GM23338 (cell line): Measurements from ENCODE around the gene SELE. TPM values are rescaled to one million over a fixed set of nuclear protein-coding genes. Genes with fewer than 3 reads are reported as not detected.
A peak's percentile ranks its signal among the peaks of the same experiment; 100 is the strongest.

Experiments
- ATAC-seq: fragments of 200-7000 bp; cut with Tn5 transposase; 3 replicates; pipeline ENCODE4 v1.9.1; 2020
- DNase-seq: peaks from one replicate; pipeline ENCODE4 v3.0.0-alpha.2; 2015; ENCODE audit warnings: low spot score
- H2AFZ ChIP-seq: fragments of 200-600 bp; sonication (generic); 2 replicates; pipeline ENCODE4 v1.8.0; 2016; ENCODE audit warnings: antibody characterized with exemption, mild to moderate bottlenecking, moderate library complexity
- H3F3A ChIP-seq: fragments of 200-600 bp; sonication (generic); replicated peaks from 2 replicates; pipeline ENCODE4 v1.8.0; 2017; ENCODE audit warnings: antibody characterized with exemption, mixed run types, low read depth
- H3K27ac ChIP-seq: fragments of 200-600 bp; sonication (generic); 2 replicates; pipeline ENCODE4 v1.6.1; 2016; ENCODE audit warnings: low read depth
- H3K27me3 ChIP-seq: fragments of 200-600 bp; sonication (generic); 2 replicates; pipeline ENCODE4 v1.8.0; 2016; ENCODE audit warnings: mild to moderate bottlenecking, mixed run types, moderate library complexity; ENCODE audit not compliant: insufficient read depth
- H3K36me3 ChIP-seq: fragments of 200-600 bp; sonication (generic); 2 replicates; pipeline ENCODE4 v1.8.0; 2016; ENCODE audit warnings: mild to moderate bottlenecking; ENCODE audit not compliant: insufficient read depth
- H3K4me1 ChIP-seq: fragments of 200-600 bp; sonication (generic); 2 replicates; pipeline ENCODE4 v1.8.0; 2016; ENCODE audit warnings: mild to moderate bottlenecking, moderate library complexity; ENCODE audit not compliant: insufficient read depth
- H3K4me2 ChIP-seq: fragments of 200-600 bp; sonication (generic); 2 replicates; pipeline ENCODE4 v1.7.1; 2017; ENCODE audit warnings: mixed run types
- H3K4me3 ChIP-seq: fragments of 200-600 bp; sonication (generic); 2 replicates; pipeline ENCODE4 v1.6.1; 2016; ENCODE audit warnings: mixed run types
- H3K79me2 ChIP-seq: fragments of 200-600 bp; sonication (generic); replicated peaks from 2 replicates; pipeline ENCODE4 v1.8.0; 2017; ENCODE audit warnings: mild to moderate bottlenecking; ENCODE audit not compliant: insufficient read depth
- H3K9me2 ChIP-seq: fragments of 200-600 bp; sonication (generic); 2 replicates; pipeline ENCODE4 v1.8.0; 2017; ENCODE audit not compliant: insufficient read depth
- H4K20me1 ChIP-seq: fragments of 200-600 bp; sonication (generic); replicated peaks from 2 replicates; pipeline ENCODE4 v1.8.0; 2017; ENCODE audit warnings: mild to moderate bottlenecking; ENCODE audit not compliant: insufficient read depth
- H3K27ac Mint-ChIP-seq: 2 replicates; pipeline ENCODE4 v1.8.0; 2020; ENCODE audit warnings: inconsistent platforms, mild to moderate bottlenecking, moderate library complexity, mixed read lengths
- H3K27me3 Mint-ChIP-seq: 3 replicates; pipeline ENCODE4 v1.8.0; 2022; ENCODE audit warnings: low read depth, mild to moderate bottlenecking, moderate library complexity, mixed read lengths, inconsistent platforms; ENCODE audit not compliant: insufficient read depth, poor library complexity
- H3K36me3 Mint-ChIP-seq: 3 replicates; pipeline ENCODE4 v1.8.0; 2021; ENCODE audit warnings: low read depth, mild to moderate bottlenecking, inconsistent platforms, moderate library complexity, mixed read lengths
- H3K4me1 Mint-ChIP-seq: 3 replicates; pipeline ENCODE4 v1.8.0; 2020; ENCODE audit warnings: mild to moderate bottlenecking, inconsistent platforms, mixed read lengths
- H3K4me3 Mint-ChIP-seq: 3 replicates; pipeline ENCODE4 v1.8.0; 2021; ENCODE audit warnings: moderate library complexity, mild to moderate bottlenecking, inconsistent platforms, mixed read lengths
- H3K9me3 Mint-ChIP-seq: 3 replicates; pipeline ENCODE4 v1.8.0; 2020; ENCODE audit warnings: moderate library complexity, mild to moderate bottlenecking, inconsistent platforms, mixed read lengths
- CREB1 ChIP-seq: fragments of 250-450 bp; sonication (Bioruptor Pico); IDR thresholded peaks from 2 replicates; pipeline ENCODE4 v1.5.0; 2020; ENCODE audit warnings: low read depth, mild to moderate bottlenecking, moderate library complexity
- CTCF ChIP-seq, 2 experiments: fragments of 200-600 bp in 1 of 2; sonication (generic) in 1 of 2; conservative IDR thresholded peaks; 2 replicates each; pipeline versions ENCODE4 v1.5.1 to v1.6.1; 2016 to 2017; ENCODE audit warnings: antibody characterized with exemption in 2 of 2, low read depth in 2 of 2, mild to moderate bottlenecking in 2 of 2, moderate library complexity in 1 of 2
- EZH2phosphoT487 ChIP-seq: fragments of 200-600 bp; sonication (generic); IDR thresholded peaks from one replicate; pipeline ENCODE4 v1.8.1; 2018; ENCODE audit warnings: antibody characterized with exemption; ENCODE audit not compliant: unreplicated experiment
- JUNB ChIP-seq: IDR thresholded peaks from one replicate; pipeline ENCODE4 v1.6.1; 2016; ENCODE audit warnings: antibody characterized with exemption; ENCODE audit not compliant: unreplicated experiment
- NANOG ChIP-seq: IDR thresholded peaks from 2 replicates; pipeline ENCODE4 v1.6.1; 2016; ENCODE audit warnings: antibody characterized with exemption, borderline replicate concordance
- POLR2AphosphoS5 ChIP-seq: IDR thresholded peaks from 2 replicates; pipeline ENCODE4 v1.6.1; 2016; ENCODE audit warnings: antibody characterized with exemption, low read depth
- ZNF114 ChIP-seq: fragments of 250-450 bp; sonication (Bioruptor Pico); IDR thresholded peaks from 2 replicates; pipeline ENCODE4 v1.5.0; 2020; ENCODE audit warnings: mild to moderate bottlenecking, moderate library complexity
- ZNF331 ChIP-seq: fragments of 250-450 bp; sonication (Bioruptor Pico); IDR thresholded peaks from 2 replicates; pipeline ENCODE4 v1.5.0; 2020; ENCODE audit warnings: low read depth, mild to moderate bottlenecking, moderate library complexity
- polyA plus RNA-seq: library from polyadenylated mRNA; unstranded; fragments of >200 nt; fragmentation: Nextera tagmentation; extraction: Ambion mirVana; gene quantifications from 2 replicates; pipeline ENCODE4 v1.2.1, GENCODE V29; 2016
- total RNA-seq: library from RNA; depleted of rRNA; stranded (reverse); fragments of >200 nt; shearing (Covaris generic); gene quantifications from 2 replicates; pipeline ENCODE4 v1.2.3, GENCODE V29; 2014
- TF ChIP-seq, protein P1 (sequence below): IDR thresholded peaks from 2 replicates; pipeline ENCODE4 v1.6.1; 2016; ENCODE audit warnings: antibody characterized with exemption
- TF ChIP-seq, protein P2 (sequence below): IDR thresholded peaks from one replicate; pipeline ENCODE4 v1.6.1; 2018; ENCODE audit warnings: antibody characterized with exemption; ENCODE audit not compliant: unreplicated experiment

Gene SELE
- total and polyA plus RNA-seq, 2 experiments from 2014 or later = not detected

DNA sequence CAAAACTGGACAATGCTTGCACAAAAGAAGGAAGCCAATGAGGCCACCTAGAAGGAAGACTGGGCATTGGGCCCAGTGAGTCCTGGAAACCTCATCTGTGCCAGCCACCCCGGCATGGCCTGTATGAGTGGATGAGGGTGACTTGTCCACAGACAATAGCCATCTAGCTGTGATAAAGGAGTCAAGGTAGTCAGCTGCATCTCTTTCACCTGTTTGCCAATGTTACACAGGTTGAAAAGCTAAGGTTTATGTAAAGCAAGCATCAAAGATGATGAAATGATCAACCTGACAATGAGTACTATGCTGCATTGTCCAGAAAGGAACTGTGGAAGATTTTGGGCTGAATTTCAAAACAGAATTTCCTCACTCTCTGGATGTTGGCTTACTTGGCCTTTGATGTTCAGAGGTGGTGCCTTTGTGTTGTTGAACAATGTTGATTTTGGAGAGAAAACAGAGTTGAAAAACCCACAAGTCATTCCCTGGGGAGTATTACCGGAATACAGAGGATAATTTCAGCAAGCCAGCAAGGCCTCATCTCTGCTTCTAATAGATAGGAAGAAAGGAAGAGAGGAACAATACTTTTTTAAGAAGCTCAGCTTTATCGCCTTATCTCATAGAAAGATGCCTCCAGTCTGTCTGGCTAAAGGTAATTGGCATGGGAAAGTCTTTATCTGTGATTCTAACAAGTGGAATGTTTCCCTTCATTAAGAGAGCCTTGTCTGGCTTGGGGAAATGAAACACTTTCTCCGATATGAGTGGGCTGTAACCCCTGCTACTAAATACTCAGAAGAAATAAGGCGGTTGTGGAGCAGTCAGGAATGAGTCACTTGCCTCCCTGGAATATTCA is 11.4 kb upstream of the SELE start:
- Mint-ChIP-seq H3K4me3 (no peak overlapping the region), H3K27me3 (peaks cover 2% of the 10 kb centered on the region), H3K27ac (no peak overlapping the region), H3K9me3 (no peaks in the 10 kb centered on the region), H3K36me3 (no peaks in the 10 kb centered on the region), H3K4me1 (peaks cover 25% of the 10 kb centered on the region)
- Histone ChIP-seq H3K79me2 (no peaks in the 10 kb centered on the region), H3K36me3 (no peaks in the 10 kb centered on the region), H4K20me1 (no peaks in the 10 kb centered on the region), H3K4me2 (0 out of 2 replicates have a peak overlapping the region, but pooled peaks have one; percentile 2), H3K9me2 (no peaks in the 10 kb centered on the region), H2AFZ (peak overlapping the region; percentile 15; the same call in 1 of the 2 replicates), H3K27ac (no peak overlapping the region), H3F3A (no peaks in the 10 kb centered on the region), H3K27me3 (no peaks in the 10 kb centered on the region), H3K4me3 (no peak overlapping the region), H3K4me1 (peaks cover 20% of the 10 kb centered on the region)
- TF ChIP-seq ZNF114 (CRISPR knock-in tag) (no peak), CREB1 (CRISPR knock-in tag) (no peak), JUNB (no peak), ZNF331 (CRISPR knock-in tag) (no peak), EZH2phosphoT487 (no peak), CTCF (conservative IDR thresholded peaks at IDR 0.05; ENCODE audit: low read depth in 2 of 2) (no peak)
- TF ChIP-seq, protein P1, sequence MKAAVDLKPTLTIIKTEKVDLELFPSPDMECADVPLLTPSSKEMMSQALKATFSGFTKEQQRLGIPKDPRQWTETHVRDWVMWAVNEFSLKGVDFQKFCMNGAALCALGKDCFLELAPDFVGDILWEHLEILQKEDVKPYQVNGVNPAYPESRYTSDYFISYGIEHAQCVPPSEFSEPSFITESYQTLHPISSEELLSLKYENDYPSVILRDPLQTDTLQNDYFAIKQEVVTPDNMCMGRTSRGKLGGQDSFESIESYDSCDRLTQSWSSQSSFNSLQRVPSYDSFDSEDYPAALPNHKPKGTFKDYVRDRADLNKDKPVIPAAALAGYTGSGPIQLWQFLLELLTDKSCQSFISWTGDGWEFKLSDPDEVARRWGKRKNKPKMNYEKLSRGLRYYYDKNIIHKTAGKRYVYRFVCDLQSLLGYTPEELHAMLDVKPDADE = no peak
- ATAC-seq (no peak), DNase-seq (no peak)

- peak; percentile 36; the same call in 2 of the 3 replicates for ATAC-seq
- no peak overlapping the region for H3K4me3 Mint-ChIP-seq
These were observed 8.0 kb upstream of the SELE start for GRCh38 chr1:169741666-169742394.

More at GRCh38 chr1:169741666-169742394, 8.0 kb upstream of the SELE start:
- Histone ChIP-seq H2AFZ (peak overlapping the region; percentile 49; the same call in 1 of the 2 replicates), H3K9me2 (no peaks in the 10 kb centered on the region), H3K79me2 (no peaks in the 10 kb centered on the region), H3K27ac (no peak overlapping the region), H3K4me2 (no peak overlapping the region), H3F3A (no peaks in the 10 kb centered on the region), H3K4me3 (no peak overlapping the region), H3K27me3 (no peaks in the 10 kb centered on the region), H3K36me3 (no peaks in the 10 kb centered on the region), H3K4me1 (peaks cover 20% of the 10 kb centered on the region), H4K20me1 (no peaks in the 10 kb centered on the region)
- no peak overlapping the region for H3K27ac Mint-ChIP-seq
- no peak for DNase-seq
- peaks cover 34% of the 10 kb centered on the region for H3K4me1 Mint-ChIP-seq
- no peaks in the 10 kb centered on the region for H3K36me3 Mint-ChIP-seq
- no peaks in the 10 kb centered on the region for H3K9me3 Mint-ChIP-seq
- H3K27me3 Mint-ChIP-seq = peaks cover 4% of the 10 kb centered on the region
- TF ChIP-seq ZNF331 (CRISPR knock-in tag) (no peak), NANOG (no peak), ZNF114 (CRISPR knock-in tag) (no peak), CTCF (conservative IDR thresholded peaks at IDR 0.05; ENCODE audit: low read depth in 2 of 2) (no peak), CREB1 (CRISPR knock-in tag) (no peak), POLR2AphosphoS5 (no peak)
- TF ChIP-seq, protein P2, sequence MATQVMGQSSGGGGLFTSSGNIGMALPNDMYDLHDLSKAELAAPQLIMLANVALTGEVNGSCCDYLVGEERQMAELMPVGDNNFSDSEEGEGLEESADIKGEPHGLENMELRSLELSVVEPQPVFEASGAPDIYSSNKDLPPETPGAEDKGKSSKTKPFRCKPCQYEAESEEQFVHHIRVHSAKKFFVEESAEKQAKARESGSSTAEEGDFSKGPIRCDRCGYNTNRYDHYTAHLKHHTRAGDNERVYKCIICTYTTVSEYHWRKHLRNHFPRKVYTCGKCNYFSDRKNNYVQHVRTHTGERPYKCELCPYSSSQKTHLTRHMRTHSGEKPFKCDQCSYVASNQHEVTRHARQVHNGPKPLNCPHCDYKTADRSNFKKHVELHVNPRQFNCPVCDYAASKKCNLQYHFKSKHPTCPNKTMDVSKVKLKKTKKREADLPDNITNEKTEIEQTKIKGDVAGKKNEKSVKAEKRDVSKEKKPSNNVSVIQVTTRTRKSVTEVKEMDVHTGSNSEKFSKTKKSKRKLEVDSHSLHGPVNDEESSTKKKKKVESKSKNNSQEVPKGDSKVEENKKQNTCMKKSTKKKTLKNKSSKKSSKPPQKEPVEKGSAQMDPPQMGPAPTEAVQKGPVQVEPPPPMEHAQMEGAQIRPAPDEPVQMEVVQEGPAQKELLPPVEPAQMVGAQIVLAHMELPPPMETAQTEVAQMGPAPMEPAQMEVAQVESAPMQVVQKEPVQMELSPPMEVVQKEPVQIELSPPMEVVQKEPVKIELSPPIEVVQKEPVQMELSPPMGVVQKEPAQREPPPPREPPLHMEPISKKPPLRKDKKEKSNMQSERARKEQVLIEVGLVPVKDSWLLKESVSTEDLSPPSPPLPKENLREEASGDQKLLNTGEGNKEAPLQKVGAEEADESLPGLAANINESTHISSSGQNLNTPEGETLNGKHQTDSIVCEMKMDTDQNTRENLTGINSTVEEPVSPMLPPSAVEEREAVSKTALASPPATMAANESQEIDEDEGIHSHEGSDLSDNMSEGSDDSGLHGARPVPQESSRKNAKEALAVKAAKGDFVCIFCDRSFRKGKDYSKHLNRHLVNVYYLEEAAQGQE = no peak
- TF ChIP-seq, protein P1 = no peak
